Adrenal gland (tissue), 5 donors: Measurements from ENCODE around the gene MSX2.

Experiments used
- POLR2A ChIP-seq, 2 donors: fragments of 450-650 bp; IDR thresholded peaks; one replicate each; pipeline ENCODE4 v1.6.1; 2017; ENCODE audit warnings: antibody characterized with exemption in 2 of 2, mild to moderate bottlenecking in 2 of 2, moderate library complexity in 1 of 2
- TF ChIP-seq, protein P1 (sequence below), 6 experiments: fragments of 450-650 bp in 4 of 6; fragments of 200-600 bp in 2 of 6; sonication (generic) in 1 of 6; IDR thresholded peaks; 1 replicate in 5 of 6; 2 replicates in 1 of 6; pipeline versions ENCODE4 v1.5.1 to v1.8.0; 2016 to 2021; ENCODE audit warnings: antibody characterized with exemption in 6 of 6, mild to moderate bottlenecking in 2 of 6, moderate library complexity in 1 of 6
- donor health status: DM: no; HTN: no; CAD: no.

DNA sequence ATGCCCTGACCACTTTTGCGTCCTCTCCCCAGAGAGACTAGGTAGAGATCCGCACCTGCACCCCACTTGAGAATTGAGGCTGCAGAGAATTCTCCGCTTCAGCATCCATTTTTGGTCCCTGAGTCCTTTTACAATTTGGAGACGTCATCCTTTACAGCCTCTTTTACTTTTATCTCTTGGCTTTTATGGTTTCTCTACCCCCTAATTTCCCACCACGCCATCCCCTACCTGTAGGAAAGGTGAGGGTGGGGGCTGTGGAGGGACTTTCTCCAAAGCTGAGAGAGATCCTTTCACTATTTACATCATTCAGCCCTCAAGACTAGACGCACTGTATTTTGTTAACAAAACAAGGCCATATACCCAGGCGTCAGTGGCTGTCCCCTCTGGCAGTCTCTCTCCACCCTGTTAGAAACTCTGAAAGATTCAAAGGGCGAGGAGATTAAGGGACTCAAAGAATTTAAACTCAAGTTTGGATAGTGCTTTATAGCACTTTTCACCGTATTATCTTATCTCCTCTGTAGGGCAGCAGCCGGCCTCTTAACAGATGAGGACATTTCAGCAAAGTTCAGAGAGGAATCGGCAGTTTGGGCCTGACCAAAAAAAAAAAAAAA, 1.7 kb downstream of the MSX2 start:
- TF ChIP-seq, protein P1, sequence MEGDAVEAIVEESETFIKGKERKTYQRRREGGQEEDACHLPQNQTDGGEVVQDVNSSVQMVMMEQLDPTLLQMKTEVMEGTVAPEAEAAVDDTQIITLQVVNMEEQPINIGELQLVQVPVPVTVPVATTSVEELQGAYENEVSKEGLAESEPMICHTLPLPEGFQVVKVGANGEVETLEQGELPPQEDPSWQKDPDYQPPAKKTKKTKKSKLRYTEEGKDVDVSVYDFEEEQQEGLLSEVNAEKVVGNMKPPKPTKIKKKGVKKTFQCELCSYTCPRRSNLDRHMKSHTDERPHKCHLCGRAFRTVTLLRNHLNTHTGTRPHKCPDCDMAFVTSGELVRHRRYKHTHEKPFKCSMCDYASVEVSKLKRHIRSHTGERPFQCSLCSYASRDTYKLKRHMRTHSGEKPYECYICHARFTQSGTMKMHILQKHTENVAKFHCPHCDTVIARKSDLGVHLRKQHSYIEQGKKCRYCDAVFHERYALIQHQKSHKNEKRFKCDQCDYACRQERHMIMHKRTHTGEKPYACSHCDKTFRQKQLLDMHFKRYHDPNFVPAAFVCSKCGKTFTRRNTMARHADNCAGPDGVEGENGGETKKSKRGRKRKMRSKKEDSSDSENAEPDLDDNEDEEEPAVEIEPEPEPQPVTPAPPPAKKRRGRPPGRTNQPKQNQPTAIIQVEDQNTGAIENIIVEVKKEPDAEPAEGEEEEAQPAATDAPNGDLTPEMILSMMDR (IDR thresholded peaks at IDR 0.05): no peak
- TF ChIP-seq POLR2A (IDR thresholded peaks at IDR 0.05): no peak
